ENCODE measurements around the gene MAN2C1. TPM values are rescaled to one million over a fixed set of nuclear protein-coding genes. Genes with fewer than 3 reads are reported as not detected.

Gene MAN2C1
- total and polyA plus RNA-seq, 9 of the 15 experiments (the other 6 are each of a cell fraction or from before 2014, with no cell fraction given): 2.0 to 141 (median 39.9) TPM

DNA sequence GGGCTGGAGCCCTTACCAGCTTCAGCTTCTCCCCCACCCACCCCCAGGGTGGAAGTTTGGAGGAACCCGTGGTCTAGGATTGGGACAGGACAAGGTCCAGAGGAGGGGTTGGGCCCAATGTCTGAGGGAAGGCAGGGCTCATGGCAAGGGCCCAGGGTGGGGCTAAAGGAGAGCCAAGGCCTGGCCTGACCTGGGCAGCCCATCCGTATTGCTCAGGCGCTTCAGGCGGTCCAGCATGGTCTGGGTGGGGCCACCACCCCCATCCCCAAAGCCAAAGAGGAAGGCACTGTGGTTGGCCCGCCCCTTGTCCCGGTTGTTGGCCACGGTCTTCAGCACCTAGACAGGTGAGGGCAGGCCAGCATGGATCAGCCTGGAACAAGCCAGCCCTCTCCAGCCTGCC lies 7.6 kb downstream of the MAN2C1 start:
- Histone ChIP-seq H3K27me3 (ENCODE audit: control insufficient read depth in 2 of 2, insufficient read depth in 2 of 2, low read length in 2 of 2) (no peaks in the 10 kb centered on the region; a peak in 1 of 5 replicates), H3K36me3 (ENCODE audit: control insufficient read depth, insufficient read depth, low read length) (peaks cover 87% of the 10 kb centered on the region; the same call in 2 of the 3 replicates), H4K20me1 (replicated peaks; ENCODE audit: control insufficient read depth, insufficient read depth, low read length) (no peaks in the 10 kb centered on the region), H3K79me2 (ENCODE audit: control insufficient read depth, insufficient read depth, low read length) (no peaks in the 10 kb centered on the region), H3K27ac (ENCODE audit: extremely low read depth, low read depth, low read length) (no peak overlapping the region), H3K4me1 (replicated peaks in 1 of 2; ENCODE audit: control insufficient read depth in 2 of 2, insufficient read depth in 2 of 2, low read length in 2 of 2) (peaks cover 0 to 11% of the 10 kb centered on the region in 2 experiments; a peak in 1 of 5 replicates), H3K4me3 (no peak overlapping the region), H3K4me2 (ENCODE audit: insufficient read depth, low read length) (no peak overlapping the region), H2AFZ (ENCODE audit: low read depth, low read length) (no peak overlapping the region), H3K9ac (ENCODE audit: insufficient read depth in 1 of 2, low read depth in 2 of 2, low read length in 2 of 2) (peak overlapping the region in 1 of 2 experiments; percentile 81; a peak in 1 of 4 replicates), H3K9me3 (replicated peaks; ENCODE audit: control insufficient read depth, insufficient read depth, low read depth, low read length) (no peaks in the 10 kb centered on the region), H3K9me1 (ENCODE audit: control insufficient read depth, insufficient read depth, low read length) (peaks cover 3% of the 10 kb centered on the region)
- intact Hi-C loops (cut with micrococcal nuclease) (no loop called here), in situ Hi-C loops (cut with MboI) (no loop called here)
- BruUV-seq (replicated peaks): no TSS peak
- TF ChIP-seq POLR2G (IDR thresholded peaks at IDR 0.05; ENCODE audit: low read depth, low read length) (peak; percentile 53), RUNX1 (IDR thresholded peaks at IDR 0.05; ENCODE audit: low read depth) (no peak), PTTG1 (tag; IDR thresholded peaks at IDR 0.05; ENCODE audit: low read depth) (no peak)
- 96% methylated on average over 6 of the region's 7 CpGs for WGBS (ENCODE audit: insufficient coverage, low coverage, missing lambda C conversion rate)
- no peak for ATAC-seq
- no peak for DNase-seq (ENCODE audit: extremely low read depth in 1 of 4, low spot score in 3 of 4)
- ChIA-PET POLR2A (interaction anchor here (1.0 to 1.5 kb wide), 2 partner anchors 9 to 12 kb away, joined by 4 read pairs; no protein-coding TSS in a partner anchor), CTCF (ENCODE audit: low intra/inter-chr PET ratio) (no interaction called here)
- FAIRE-seq: no peak

DNA sequence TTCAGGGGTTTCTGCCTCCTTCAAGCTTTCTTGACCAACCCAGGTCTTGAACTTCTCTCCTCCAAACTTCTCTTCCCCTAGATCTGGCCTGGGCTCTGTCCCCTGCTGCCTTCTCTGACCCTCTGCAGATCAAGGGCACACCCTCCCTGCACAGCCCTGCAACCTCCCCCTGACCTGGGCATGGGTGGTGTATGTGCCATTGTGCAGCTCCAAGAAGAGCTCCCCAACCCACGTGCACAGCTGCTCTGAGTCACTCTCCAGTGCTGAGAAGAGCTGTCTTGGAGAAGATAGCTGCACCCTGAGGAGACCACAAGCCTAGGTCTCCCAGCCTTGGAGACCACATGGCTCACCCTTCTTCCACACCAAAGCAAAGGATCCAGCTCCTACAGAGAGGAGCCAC lies 8.0 kb downstream of the MAN2C1 start:
- POLR2A ChIA-PET: interaction anchor here (0.6 to 1.5 kb wide), 5 partner anchors 9 to 280 kb away, joined by 3 to 4 read pairs (median 4); partner anchors contain the start of gene IMP3
- no TSS peak for BruUV-seq (replicated peaks)
- no peak overlapping the region for H2AFZ ChIP-seq (ENCODE audit: low read depth, low read length)
- in situ Hi-C loops (cut with MboI): no loop called here
- no peak overlapping the region for H3K4me2 ChIP-seq (ENCODE audit: insufficient read depth, low read length)
- ATAC-seq: no peak
- TF ChIP-seq, protein P1, sequence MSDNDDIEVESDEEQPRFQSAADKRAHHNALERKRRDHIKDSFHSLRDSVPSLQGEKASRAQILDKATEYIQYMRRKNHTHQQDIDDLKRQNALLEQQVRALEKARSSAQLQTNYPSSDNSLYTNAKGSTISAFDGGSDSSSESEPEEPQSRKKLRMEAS (CRISPR knock-in tag; IDR thresholded peaks at IDR 0.05): peak; percentile 32; the same call in 1 of the 2 replicates
- TF ChIP-seq, protein P2, sequence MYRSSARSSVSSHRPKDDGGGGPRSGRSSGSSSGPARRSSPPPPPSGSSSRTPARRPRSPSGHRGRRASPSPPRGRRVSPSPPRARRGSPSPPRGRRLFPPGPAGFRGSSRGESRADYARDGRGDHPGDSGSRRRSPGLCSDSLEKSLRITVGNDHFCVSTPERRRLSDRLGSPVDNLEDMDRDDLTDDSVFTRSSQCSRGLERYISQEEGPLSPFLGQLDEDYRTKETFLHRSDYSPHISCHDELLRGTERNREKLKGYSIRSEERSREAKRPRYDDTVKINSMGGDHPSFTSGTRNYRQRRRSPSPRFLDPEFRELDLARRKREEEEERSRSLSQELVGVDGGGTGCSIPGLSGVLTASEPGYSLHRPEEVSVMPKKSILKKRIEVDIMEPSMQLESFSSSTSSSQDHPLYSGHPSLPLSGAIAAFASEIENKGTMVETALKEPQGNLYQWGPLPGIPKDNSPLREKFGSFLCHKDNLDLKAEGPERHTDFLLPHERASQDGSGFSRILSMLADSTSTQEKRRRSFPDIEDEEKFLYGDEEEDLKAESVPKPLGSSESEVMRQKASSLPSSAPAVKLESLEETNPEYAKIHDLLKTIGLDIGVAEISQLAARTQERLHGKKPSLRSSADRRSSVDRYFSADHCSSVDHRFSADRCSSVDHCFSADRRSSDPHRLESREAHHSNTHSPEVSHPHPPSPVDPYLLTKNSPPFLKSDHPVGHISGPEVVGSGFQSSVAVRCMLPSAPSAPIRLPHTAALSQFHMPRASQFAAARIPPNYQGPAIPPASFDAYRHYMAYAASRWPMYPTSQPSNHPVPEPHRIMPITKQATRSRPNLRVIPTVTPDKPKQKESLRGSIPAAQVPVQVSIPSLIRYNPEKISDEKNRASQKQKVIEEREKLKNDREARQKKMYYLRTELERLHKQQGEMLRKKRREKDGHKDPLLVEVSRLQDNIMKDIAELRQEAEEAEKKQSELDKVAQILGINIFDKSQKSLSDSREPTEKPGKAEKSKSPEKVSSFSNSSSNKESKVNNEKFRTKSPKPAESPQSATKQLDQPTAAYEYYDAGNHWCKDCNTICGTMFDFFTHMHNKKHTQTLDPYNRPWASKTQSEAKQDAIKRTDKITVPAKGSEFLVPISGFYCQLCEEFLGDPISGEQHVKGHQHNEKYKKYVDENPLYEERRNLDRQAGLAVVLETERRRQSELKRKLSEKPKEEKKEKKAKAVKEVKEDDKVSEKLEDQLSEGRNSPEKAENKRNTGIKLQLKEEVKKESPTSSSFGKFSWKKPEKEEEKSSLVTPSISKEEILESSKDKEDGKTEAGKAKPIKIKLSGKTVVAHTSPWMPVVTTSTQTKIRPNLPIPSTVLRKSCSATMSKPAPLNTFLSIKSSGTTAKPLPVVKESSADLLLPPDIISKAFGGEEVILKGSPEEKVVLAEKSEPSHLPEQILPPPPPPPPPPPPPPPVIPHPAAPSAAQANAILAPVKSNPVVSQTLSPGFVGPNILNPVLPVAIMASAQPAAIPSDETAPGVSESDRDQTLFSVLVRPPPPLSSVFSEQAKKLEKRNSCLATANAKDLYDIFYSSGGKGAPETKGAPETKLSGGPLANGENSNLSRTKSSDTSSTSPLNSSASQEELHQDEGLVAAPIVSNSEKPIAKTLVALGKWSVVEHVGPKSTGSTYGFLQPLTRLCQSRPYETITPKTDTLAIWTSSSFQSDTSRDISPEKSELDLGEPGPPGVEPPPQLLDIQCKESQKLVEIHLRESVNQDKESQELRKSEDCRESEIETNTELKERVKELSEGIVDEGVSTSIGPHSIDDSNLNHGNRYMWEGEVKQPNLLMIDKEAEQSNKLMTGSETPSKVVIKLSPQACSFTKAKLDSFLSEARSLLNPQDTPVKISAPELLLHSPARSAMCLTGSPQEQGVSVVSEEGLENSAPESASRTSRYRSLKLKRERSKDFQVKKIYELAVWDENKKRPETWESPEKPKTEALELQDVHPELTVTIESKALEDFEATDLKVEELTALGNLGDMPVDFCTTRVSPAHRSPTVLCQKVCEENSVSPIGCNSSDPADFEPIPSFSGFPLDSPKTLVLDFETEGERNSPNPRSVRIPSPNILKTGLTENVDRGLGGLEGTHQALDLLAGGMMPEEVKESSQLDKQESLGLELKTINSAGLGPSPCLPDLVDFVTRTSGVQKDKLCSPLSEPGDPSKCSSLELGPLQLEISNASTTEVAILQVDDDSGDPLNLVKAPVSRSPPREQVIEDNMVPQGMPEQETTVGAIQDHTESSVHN (IDR thresholded peaks at IDR 0.05; ENCODE audit: borderline replicate concordance in 1 of 2, low read depth in 1 of 2): no peak
- no peak for TF ChIP-seq RFX5 (IDR thresholded peaks at IDR 0.05; ENCODE audit: low read depth, low read length)
- H3K79me2 ChIP-seq (ENCODE audit: control insufficient read depth, insufficient read depth, low read length): no peaks in the 10 kb centered on the region
- H3K9me3 ChIP-seq (replicated peaks; ENCODE audit: control insufficient read depth, insufficient read depth, low read depth, low read length): no peaks in the 10 kb centered on the region
- no peak overlapping the region for H3K27ac ChIP-seq (ENCODE audit: extremely low read depth, low read depth, low read length)
- DNase-seq (ENCODE audit: extremely low read depth in 1 of 4, low spot score in 3 of 4): no peak
- no peak for FAIRE-seq
- WGBS (ENCODE audit: insufficient coverage, low coverage, missing lambda C conversion rate): 8% methylated on average over 1 of the region's 1 CpG
- CTCF ChIA-PET (ENCODE audit: low intra/inter-chr PET ratio): no interaction called here
- peaks cover 0 to 11% of the 10 kb centered on the region in 2 experiments; a peak in 1 of 5 replicates for H3K4me1 ChIP-seq (replicated peaks in 1 of 2; ENCODE audit: control insufficient read depth in 2 of 2, insufficient read depth in 2 of 2, low read length in 2 of 2)
- H3K4me3 ChIP-seq: no peak overlapping the region
- peaks cover 85% of the 10 kb centered on the region; the same call in 2 of the 3 replicates for H3K36me3 ChIP-seq (ENCODE audit: control insufficient read depth, insufficient read depth, low read length)
- intact Hi-C loops (cut with micrococcal nuclease): no loop called here
- no peaks in the 10 kb centered on the region; a peak in 1 of 5 replicates for H3K27me3 ChIP-seq (ENCODE audit: control insufficient read depth in 2 of 2, insufficient read depth in 2 of 2, low read length in 2 of 2)
- peaks cover 3% of the 10 kb centered on the region for H3K9me1 ChIP-seq (ENCODE audit: control insufficient read depth, insufficient read depth, low read length)
- no peak overlapping the region; a peak in 1 of 4 replicates for H3K9ac ChIP-seq (ENCODE audit: insufficient read depth in 1 of 2, low read depth in 2 of 2, low read length in 2 of 2)
- no peaks in the 10 kb centered on the region for H4K20me1 ChIP-seq (replicated peaks; ENCODE audit: control insufficient read depth, insufficient read depth, low read length)
